ENCODE measurements around the gene THSD4.

The THSD4 gene

DNA sequence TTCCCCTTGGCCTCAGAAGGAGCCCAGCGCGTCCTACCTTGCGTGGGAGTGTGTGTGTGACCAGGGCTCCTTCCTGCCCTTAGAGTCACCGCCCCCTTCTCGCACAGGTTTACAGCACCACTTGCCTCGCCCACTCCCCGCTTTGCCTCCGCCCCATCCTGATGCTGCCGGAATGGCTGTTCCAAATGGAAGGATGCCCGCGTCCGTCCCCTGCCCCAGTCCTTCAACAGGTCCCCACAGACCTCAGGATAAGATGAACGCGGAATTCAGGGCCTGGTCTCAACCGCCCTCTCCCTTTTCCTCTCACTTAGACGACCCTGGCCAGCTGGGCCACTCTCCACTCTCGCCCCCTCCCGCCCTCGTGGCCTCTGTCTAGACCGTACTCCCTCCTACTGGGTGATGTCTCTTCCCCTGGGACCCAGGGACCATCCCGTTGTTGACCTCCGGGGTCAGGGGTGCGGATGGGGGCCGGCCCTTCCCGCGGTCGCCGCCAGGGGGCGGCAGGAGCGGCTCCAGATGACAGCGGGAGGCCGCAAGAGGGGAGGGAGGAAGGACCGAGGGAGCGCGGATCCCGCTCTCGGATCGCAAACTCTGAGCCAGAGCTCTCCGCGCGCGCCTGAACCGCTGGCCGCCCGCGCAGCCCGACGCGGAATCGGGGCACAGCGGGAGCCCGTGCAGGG, at the start of gene THSD4:
Gene THSD4, plus strand, starts transcription at position 585 of the 680 bp plus-strand sequence.
- DNase-seq, result no peak

DNA sequence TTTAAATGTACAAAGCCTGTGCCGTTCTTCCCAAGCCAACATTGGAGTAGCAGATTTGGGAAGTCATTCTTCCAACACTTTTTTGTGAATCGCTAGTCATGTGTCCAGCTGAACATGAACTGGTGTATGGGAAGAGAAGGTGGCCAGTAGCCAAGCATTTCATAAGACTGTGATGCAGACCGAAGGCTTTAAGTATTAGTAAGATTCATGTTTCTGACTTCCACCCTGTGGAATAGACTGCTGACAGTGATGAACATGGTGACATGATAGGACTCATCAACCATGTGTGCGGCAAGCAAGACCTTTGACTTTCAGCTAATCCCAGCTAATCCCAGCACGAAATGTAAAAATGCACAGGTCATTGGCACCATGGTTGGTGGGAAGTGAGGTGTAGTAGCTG, 48.3 kb upstream of the THSD4 start:
- no peak for DNase-seq

- DNase-seq, result no peak
Observed at GRCh38 chr15:71069693-71070092, 45.6 kb upstream of the THSD4 start.

- DNase-seq, result no peak
Observed at GRCh38 chr15:71071529-71071928, 43.7 kb upstream of the THSD4 start.

DNA sequence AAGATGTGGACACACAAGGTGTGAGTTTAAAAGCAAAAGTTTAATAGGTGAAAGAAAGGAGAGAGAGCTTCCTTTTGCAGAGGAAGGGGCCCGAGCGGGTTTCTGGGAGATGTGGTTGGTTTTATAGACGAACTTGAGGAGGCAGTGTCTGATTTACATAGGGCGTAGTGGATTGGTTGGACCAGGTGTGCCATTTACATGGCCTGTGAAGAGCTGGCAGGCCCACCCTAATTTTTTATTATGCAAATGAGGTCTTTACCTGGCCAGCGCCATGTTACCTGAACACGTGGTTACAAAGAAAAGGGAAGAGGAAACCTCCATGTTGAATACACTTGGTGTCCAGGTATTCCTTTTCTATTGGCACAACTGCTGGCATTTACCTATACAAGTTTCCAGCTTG, 42.8 kb upstream of the THSD4 start:
- DNase-seq, result no peak

DNA sequence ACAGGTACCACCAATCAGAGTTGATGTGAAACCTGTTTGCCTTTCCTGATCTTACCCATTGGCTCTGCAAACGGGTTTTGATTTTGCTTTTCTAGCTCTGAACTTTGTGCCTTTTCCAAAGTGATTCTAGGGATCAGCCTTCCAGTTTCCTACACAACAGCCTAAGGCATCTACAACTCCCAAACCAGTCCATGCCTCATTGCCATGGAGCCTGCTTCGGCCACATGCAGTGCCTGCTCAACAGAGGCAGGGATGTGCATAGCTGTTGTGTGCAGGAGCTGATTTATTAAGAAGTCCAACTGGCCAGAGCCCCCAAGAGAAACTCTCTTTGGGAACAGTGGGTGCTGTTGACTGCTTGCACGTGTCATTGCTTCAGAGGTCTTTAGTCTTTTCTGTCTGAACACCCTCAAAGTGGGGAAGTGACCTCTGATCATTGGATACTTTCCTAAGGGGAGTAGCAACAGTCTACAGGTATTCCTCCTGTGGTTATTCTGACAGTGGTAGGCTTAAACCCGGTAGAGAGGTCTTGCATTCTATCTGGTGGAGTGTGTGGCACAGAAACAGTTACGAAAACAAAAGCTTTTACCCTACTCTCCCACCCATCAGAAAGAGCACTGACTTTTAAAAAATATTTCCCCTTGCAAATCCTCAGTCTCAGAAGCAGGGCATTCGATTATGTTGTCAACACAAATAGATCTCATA, 36.6 kb upstream of the THSD4 start:
- DNase-seq, result no peak

- no peak for DNase-seq
Observed at GRCh38 chr15:71079208-71080044, 35.8 kb upstream of the THSD4 start.

DNA sequence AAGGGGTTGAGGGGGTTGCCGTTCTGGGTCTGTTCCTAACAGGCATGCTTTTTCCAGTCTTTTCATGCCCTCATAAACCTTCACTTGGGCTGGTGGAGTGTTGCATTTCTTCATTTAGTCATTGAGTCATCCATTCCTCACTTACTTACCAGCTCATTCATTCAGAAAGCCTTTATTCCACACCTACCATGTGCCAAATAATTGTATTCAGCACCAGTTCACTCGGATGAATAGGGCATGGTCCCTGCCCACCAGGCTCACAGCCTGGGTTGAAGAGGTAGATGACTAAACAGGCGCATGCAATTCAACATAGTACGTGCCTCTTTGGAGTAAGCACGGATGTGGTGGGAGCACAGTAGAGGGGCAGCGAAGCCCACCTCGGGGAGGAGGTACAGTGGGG, 35.1 kb upstream of the THSD4 start:
- no peak for DNase-seq

DNA sequence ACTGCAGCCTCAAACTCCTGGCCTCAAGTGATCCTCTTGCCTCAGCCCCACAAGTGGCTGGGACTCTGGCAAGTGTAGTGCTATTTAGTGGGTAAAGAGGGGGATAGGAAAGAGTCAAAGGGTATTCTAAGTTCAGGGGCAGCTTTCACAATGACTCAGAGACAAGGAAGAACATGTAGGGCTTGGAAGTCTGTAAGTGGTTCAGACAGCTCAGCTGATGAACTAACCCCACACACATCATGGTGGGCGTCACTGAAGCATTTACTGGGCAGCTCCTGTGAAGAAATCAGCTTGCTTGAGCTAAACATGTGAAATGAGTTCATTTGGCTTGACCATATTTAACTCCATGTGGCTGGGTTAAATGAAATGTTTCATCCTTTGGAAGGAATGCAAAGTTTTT, 34.6 kb upstream of the THSD4 start:
- DNase-seq, result no peak

DNA sequence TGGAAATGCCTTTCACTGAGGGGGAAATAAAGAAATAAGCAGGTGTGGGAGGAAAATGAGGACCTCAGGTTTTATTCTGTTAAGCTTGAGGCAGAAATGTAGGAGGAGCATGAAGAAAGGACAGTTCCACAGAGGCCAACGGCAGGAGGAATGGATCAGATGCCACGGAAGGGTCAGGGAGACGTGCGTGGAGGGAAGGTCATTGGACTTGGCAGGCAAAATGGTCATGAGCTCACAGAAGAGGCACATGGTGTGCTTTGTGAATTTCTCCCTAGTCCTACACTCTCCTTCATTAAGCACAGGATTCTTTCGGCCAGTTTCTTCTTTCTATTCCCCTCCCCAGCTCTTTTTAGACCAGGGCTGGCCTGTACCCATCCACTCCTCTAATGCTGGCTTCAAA, 32.5 kb upstream of the THSD4 start:
- DNase-seq, result no peak

GRCh38 chr15:71083349-71083748, 31.9 kb upstream of the THSD4 start:
- no peak for DNase-seq

DNA sequence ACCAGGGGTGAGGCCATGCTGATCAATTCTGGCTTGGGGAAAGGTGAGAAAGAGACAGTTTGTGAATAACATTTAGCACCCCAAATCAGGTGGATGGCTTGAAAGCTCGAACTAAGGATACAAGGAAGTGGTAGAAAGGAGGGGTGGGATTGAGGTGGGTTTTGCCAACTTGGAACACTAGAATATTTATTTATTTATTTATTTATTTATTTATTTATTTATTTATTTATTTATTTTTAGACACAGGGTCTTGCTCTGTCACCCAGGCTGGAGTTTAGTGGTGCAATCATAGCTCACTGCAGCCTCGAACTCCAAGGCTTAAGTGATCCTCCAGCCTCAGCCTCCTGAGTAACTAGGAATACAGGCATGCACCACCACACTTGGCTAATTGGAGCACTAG, 31.0 kb upstream of the THSD4 start:
- DNase-seq, result no peak

DNA sequence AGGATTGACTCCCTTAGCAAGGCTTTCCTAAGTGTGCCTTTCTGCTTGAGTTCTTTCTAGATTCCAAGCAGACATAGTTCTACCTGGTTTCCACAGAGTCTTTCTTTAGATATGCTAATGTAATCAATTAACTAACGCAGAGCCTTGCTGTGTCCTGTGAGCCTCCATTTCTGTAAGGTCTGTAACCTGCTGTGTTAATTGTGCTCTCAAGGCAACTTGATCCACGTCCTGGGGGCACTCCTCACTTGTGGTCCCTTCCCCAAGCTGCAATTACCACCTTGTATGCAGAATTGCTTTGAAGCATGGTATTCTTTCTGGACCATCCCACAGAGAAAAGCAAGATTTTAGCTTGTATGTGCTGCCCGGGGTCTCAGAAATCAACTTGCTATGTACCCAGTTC, 29.5 kb upstream of the THSD4 start:
- DNase-seq, result no peak

GRCh38 chr15:71088155-71088554, 27.1 kb upstream of the THSD4 start:
- DNase-seq, result no peak

DNA sequence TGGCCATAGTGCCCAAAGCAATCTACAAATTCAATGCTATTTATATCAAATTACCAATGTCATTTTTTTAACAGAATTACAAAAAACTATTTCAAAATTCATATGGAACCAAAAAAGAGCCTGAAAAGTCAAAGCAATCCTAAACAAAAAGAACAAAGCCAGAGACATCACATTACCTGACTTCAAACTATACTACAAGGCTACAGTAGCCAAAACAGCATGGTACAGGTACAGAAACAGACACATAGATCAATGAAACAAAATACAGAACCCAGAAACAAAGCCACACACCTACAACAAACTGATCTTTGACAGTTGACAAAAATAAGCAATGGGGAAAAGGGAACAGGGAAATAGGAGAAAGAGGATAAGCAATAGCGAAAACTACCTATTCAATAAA, 26.6 kb upstream of the THSD4 start:
- no peak for DNase-seq

- no peak for DNase-seq
Observed at GRCh38 chr15:71089801-71090200, 25.5 kb upstream of the THSD4 start.

DNA sequence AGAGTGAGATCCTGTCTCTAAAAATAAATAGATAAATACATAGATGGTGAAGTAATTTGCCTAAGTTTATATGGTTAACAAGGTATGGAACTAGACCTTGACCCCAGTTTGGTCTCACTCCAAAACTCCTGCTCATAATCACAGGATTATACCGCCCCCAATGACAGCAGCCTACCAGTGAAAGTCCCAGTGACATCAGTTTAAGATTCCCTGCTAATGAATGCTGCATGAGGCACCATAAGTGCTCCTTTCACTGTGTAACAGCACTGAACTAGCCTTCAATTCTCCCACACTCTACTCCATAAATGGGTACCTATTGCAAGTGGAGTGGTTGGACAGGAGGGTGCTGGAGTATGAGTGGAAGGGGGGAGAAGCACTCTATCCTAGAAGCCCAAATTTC, 23.7 kb upstream of the THSD4 start:
- no peak for DNase-seq

DNA sequence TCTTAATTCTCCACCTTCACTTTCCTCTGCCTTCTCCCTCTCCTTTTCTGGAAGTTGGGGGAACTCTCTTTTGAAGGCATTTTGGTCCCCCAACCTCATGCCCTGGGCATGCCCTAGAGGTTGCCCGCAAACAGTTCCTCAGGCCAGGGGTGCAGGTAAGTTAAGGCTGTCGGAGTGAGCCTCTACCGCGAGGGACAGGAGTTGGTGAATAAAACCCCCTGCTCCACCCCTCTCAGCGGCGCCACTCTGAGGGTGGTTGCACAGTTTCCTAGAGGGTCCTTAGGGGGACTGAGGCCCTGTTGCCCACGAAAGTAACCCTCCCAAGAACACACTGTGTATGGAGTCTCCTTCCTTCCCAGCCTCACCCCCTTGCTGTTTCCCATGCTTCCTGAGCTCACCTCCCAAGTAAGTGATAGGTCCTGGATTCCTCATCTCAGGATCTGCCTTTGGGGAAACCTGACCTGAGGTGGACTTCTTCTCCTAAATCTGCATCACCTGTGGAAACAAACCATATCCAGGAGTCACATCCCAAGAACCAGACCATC, 23.1 kb upstream of the THSD4 start:
- no peak for DNase-seq

- DNase-seq, result no peak
Observed at GRCh38 chr15:71093054-71094024, 21.9 kb upstream of the THSD4 start.

GRCh38 chr15:71094137-71094536, 21.1 kb upstream of the THSD4 start:
- DNase-seq, result no peak

DNA sequence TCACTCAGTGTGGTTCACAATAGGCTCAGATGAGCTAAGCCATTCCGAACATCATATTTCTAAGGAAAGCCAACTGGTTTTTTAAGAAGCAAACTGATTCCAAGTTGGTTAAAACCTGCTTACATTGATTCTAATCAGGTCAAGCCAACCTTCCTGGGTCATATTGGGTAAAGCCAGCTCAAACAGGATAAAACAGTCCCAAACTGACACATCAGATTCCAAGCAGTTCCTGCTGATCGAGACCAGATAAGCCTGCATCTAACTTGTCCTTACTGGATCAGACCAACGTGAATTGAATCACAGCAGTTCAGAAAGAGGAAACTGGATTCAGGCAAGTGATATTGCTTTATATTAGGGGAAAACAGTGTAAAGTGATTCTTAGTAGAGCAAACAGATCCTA, 18.6 kb upstream of the THSD4 start:
- DNase-seq, result no peak

GRCh38 chr15:71097890-71098289, 17.4 kb upstream of the THSD4 start:
- DNase-seq, result no peak
